ENCODE measurements around the gene F8. TPM values are rescaled to one million over a fixed set of nuclear protein-coding genes. Genes with fewer than 3 reads are reported as not detected.

The F8 gene
- total and polyA plus RNA-seq, 2 experiments from 2014 or later = 4.1 to 5.5 TPM

DNA sequence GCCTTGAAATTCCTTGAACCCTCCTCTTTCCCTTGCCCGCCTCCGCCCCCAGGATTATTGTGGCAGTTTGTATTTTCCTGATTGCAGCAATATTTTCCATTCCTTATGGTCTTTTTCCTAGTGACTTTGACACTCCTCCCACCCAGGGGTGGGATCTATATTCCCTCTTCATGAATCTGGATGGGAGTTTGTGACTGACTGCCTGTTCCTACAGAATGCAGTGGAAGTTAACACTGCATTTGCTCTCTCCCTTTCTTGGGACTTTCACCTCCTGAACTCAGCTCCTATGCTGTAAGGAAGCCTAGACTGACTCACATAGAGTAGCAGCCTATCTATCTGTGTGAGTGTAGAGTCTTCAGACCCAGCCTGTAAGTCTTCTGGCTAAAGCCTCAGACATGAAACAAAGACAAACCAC, 6.4 kb upstream of the F8 start:
- Histone ChIP-seq H3K79me2 (ENCODE audit: insufficient read depth) (peaks cover 57% of the 10 kb centered on the region), H3F3A (ENCODE audit: insufficient read depth) (peaks cover 18% of the 10 kb centered on the region; the same call in 1 of the 2 replicates), H4K20me1 (ENCODE audit: insufficient read depth) (no peaks in the 10 kb centered on the region), H3K9me2 (ENCODE audit: insufficient read depth) (no peaks in the 10 kb centered on the region), H3K9ac (peak overlapping the region; percentile 100), H3K4me2 (ENCODE audit: unreplicated experiment) (peak overlapping the region; percentile 35), H3K36me3 (ENCODE audit: low read depth) (no peaks in the 10 kb centered on the region), H2AFZ (no peak overlapping the region), H3K27me3 (replicated peaks; ENCODE audit: insufficient read depth) (no peaks in the 10 kb centered on the region), H3K4me3 (no peak overlapping the region), H3K27ac (peak overlapping the region; percentile 100), H3K4me1 (ENCODE audit: insufficient read depth) (peaks cover 16% of the 10 kb centered on the region), H3K9me3 (ENCODE audit: low read depth) (no peaks in the 10 kb centered on the region)
- in situ Hi-C loops (cut with MboI) = no loop called here
- 82 to 85% methylated on average over 2 of the region's 2 CpGs for WGBS, 2 experiments (ENCODE audit: low coverage in 1 of 2, low lambda C conversion rate in 2 of 2, missing lambda C conversion rate in 2 of 2)
- TF ChIP-seq EZH2 (IDR thresholded peaks at IDR 0.05; ENCODE audit: insufficient read depth, poor library complexity, severe bottlenecking) = no peak
- TF ChIP-seq EZH2phosphoT487 (IDR thresholded peaks at IDR 0.05; ENCODE audit: insufficient read depth, low read depth) = no peak
- DNase-seq = peak; percentile 60

DNA sequence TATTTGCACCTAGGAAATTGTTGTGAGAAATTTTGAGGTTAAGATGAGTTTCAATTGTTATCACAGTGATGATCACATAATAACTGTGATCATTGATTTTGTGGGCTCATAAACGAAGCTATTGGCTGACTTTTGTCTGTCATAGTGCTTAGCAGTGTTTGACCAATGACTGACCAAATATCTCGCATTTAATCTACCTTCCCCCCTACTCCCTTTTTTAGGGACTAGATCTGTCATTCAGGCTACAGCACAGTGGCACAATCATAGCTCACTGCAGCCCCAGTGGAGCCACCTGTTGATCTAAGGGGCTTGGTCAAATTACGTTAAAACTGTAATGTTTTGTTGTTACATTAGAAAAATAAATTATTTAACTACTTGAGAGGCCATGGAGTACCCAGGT, 5.6 kb upstream of the F8 start:
- peaks cover 16% of the 10 kb centered on the region for H3K4me1 ChIP-seq (ENCODE audit: insufficient read depth)
- TF ChIP-seq EZH2phosphoT487 (IDR thresholded peaks at IDR 0.05; ENCODE audit: insufficient read depth, low read depth) = no peak
- TF ChIP-seq EZH2 (IDR thresholded peaks at IDR 0.05; ENCODE audit: insufficient read depth, poor library complexity, severe bottlenecking) = no peak
- H3K4me3 ChIP-seq = peak overlapping the region; percentile 92
- peak overlapping the region; percentile 90 for H3K4me2 ChIP-seq (ENCODE audit: unreplicated experiment)
- 2% methylated on average over 3 of the region's 3 CpGs for WGBS, 2 experiments (ENCODE audit: low coverage in 1 of 2, low lambda C conversion rate in 2 of 2, missing lambda C conversion rate in 2 of 2)
- H3K36me3 ChIP-seq (ENCODE audit: low read depth) = no peaks in the 10 kb centered on the region
- no peaks in the 10 kb centered on the region for H3K27me3 ChIP-seq (replicated peaks; ENCODE audit: insufficient read depth)
- peak overlapping the region; percentile 100 for H3K9ac ChIP-seq
- in situ Hi-C loops (cut with MboI) = no loop called here
- H3K9me3 ChIP-seq (ENCODE audit: low read depth) = no peaks in the 10 kb centered on the region
- no peak overlapping the region for H2AFZ ChIP-seq
- no peak for DNase-seq
- H3K9me2 ChIP-seq (ENCODE audit: insufficient read depth) = no peaks in the 10 kb centered on the region
- H3K79me2 ChIP-seq (ENCODE audit: insufficient read depth) = peaks cover 50% of the 10 kb centered on the region
- no peaks in the 10 kb centered on the region for H4K20me1 ChIP-seq (ENCODE audit: insufficient read depth)
- peaks cover 18% of the 10 kb centered on the region; the same call in 1 of the 2 replicates for H3F3A ChIP-seq (ENCODE audit: insufficient read depth)
- H3K27ac ChIP-seq = peak overlapping the region; percentile 100

DNA sequence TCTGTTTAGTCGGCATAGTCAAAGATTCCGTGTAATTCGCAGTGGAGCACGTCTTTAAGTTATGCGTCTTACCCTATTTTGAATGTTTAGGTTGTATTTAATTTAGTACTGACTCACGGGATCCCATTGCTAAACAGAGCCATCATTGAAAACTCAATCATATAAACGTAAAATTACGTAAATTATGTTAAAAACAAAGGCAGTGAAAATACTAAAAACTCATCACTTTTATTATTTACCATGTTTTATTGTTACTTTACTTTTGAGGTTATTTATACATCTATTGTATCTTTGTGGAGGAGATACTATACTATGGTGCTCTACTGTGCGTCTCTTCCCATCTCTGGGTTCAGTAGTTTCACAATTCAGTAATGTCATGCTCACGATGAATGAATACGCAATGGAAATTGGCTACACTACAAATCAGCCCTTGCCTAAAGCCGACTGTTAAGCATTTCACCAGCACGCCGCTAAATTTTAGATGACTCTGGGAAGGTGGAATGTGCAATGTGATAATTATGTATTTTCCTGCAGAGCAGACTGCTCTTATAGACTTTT, 5.1 kb upstream of the F8 start:
- DNase-seq = peak; percentile 83

DNA sequence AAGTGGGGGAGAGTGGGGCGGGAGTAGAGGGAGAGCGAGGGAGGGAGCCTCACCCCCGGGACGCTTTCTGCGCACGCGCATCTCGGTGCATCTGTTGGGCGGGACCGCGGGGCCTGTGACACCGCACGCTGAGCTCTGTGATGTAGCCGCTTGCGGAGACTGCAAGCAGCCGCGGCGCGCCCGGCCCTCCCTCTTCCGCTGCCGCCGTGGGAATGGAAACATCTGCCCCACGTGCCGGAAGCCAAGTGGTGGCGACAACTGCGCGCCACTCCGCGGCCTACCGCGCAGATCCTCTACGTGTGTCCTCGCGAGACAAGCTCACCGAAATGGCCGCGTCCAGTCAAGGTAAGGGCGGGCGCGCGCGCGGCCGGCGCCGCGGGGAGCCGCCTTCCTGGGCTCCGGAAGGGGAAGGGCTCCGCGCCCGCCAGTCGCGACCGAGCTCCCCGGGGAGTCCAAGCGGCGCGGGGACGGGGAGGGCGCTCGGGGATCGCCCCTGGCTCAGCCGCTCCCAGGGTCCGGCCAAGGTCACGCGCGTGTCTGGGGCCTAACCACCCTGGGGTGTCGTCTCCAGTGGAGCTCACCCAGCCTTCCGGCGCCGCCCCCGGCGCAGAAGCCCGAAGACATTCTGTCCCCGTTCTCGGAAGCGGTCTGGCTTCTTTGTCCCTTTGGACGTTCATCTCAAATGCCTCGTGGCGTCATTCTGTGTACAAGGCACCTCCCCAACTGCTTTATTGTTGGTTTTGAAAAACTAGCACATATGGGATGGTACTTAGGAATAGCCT, 4.4 kb upstream of the F8 start, which contains the start of gene FUNDC2:
TSS of gene FUNDC2 (plus strand) at position 118 of the 782 bp plus-strand sequence. CDS start at position 213, 95 bp downstream.
- H3K4me3 ChIP-seq = peak within 1 kb of the TSS; percentile 92
- peak within 1 kb of the TSS; percentile 100 for H3K27ac ChIP-seq
- peak within 1 kb of the TSS; percentile 90 for H3K4me2 ChIP-seq (ENCODE audit: unreplicated experiment)
- peak within 1 kb of the TSS; percentile 83 for H2AFZ ChIP-seq
- no peaks in the 10 kb centered on the region for H3K9me2 ChIP-seq (ENCODE audit: insufficient read depth)
- no peaks in the 10 kb centered on the region for H3K9me3 ChIP-seq (ENCODE audit: low read depth)
- DNase-seq = peak; percentile 93
- TF ChIP-seq EZH2phosphoT487 (IDR thresholded peaks at IDR 0.05; ENCODE audit: insufficient read depth, low read depth) (no peak), EZH2 (IDR thresholded peaks at IDR 0.05; ENCODE audit: insufficient read depth, poor library complexity, severe bottlenecking) (no peak)
- 0 to 2% methylated on average over 15 to 18 of the region's 82 CpGs for WGBS, 2 experiments (ENCODE audit: low coverage in 1 of 2, low lambda C conversion rate in 2 of 2, missing lambda C conversion rate in 2 of 2)
- peaks cover 16% of the 10 kb centered on the region for H3K4me1 ChIP-seq (ENCODE audit: insufficient read depth)
- in situ Hi-C loops (cut with MboI) = no loop called here
- peaks cover 18% of the 10 kb centered on the region; the same call in 1 of the 2 replicates for H3F3A ChIP-seq (ENCODE audit: insufficient read depth)
- H4K20me1 ChIP-seq (ENCODE audit: insufficient read depth) = no peaks in the 10 kb centered on the region
- no peaks in the 10 kb centered on the region for H3K36me3 ChIP-seq (ENCODE audit: low read depth)
- peak within 1 kb of the TSS; percentile 100 for H3K9ac ChIP-seq
- no peaks in the 10 kb centered on the region for H3K27me3 ChIP-seq (replicated peaks; ENCODE audit: insufficient read depth)
- peaks cover 37% of the 10 kb centered on the region for H3K79me2 ChIP-seq (ENCODE audit: insufficient read depth)

More for the DNA sequence above, 5.1 kb upstream of the F8 start:
- Histone ChIP-seq H4K20me1 (ENCODE audit: insufficient read depth) (no peaks in the 10 kb centered on the region), H3K4me3 (peak overlapping the region; percentile 92), H3F3A (ENCODE audit: insufficient read depth) (peaks cover 18% of the 10 kb centered on the region; the same call in 1 of the 2 replicates), H3K27me3 (replicated peaks; ENCODE audit: insufficient read depth) (no peaks in the 10 kb centered on the region), H3K9ac (peak overlapping the region; percentile 100), H3K79me2 (ENCODE audit: insufficient read depth) (peaks cover 44% of the 10 kb centered on the region), H3K27ac (peak overlapping the region; percentile 100), H3K9me3 (ENCODE audit: low read depth) (no peaks in the 10 kb centered on the region), H3K9me2 (ENCODE audit: insufficient read depth) (no peaks in the 10 kb centered on the region), H3K4me2 (ENCODE audit: unreplicated experiment) (peak overlapping the region; percentile 90), H2AFZ (peak overlapping the region; percentile 55), H3K36me3 (ENCODE audit: low read depth) (no peaks in the 10 kb centered on the region), H3K4me1 (ENCODE audit: insufficient read depth) (peaks cover 16% of the 10 kb centered on the region)
- in situ Hi-C loops (cut with MboI) = no loop called here
- TF ChIP-seq EZH2phosphoT487 (IDR thresholded peaks at IDR 0.05; ENCODE audit: insufficient read depth, low read depth) (no peak), EZH2 (IDR thresholded peaks at IDR 0.05; ENCODE audit: insufficient read depth, poor library complexity, severe bottlenecking) (no peak)
- WGBS, 2 experiments (ENCODE audit: low coverage in 1 of 2, low lambda C conversion rate in 2 of 2, missing lambda C conversion rate in 2 of 2) = 2 to 5% methylated on average over 12 to 14 of the region's 14 CpGs
